Upper lobe of right lung (tissue), 1 donor: ENCODE results near the gene NRG2. TPM values are rescaled to one million over a fixed set of nuclear protein-coding genes. Genes with fewer than 3 reads are reported as not detected.
A peak's percentile ranks its signal among the peaks of the same experiment; 100 is the strongest.

Experiments used
- ATAC-seq: fragments of 200-7000 bp; cut with Tn5 transposase; one replicate; pipeline ENCODE4 v1.9.1; 2020; ENCODE audit warnings: mild to moderate bottlenecking, moderate library complexity
- DNase-seq: peaks from one replicate; pipeline ENCODE4 v3.0.0-alpha.2; 2020
- H3K27ac ChIP-seq: fragments of 200-600 bp; one replicate; pipeline ENCODE4 v1.8.0; 2022
- H3K27me3 ChIP-seq: fragments of 200-600 bp; one replicate; pipeline ENCODE4 v1.8.0; 2022; ENCODE audit warnings: mild to moderate bottlenecking
- H3K36me3 ChIP-seq: fragments of 200-600 bp; one replicate; pipeline ENCODE4 v1.8.0; 2022
- H3K4me1 ChIP-seq: fragments of 200-600 bp; one replicate; pipeline ENCODE4 v1.8.0; 2022
- H3K4me3 ChIP-seq: fragments of 200-600 bp; one replicate; pipeline ENCODE4 v1.8.0; 2022; ENCODE audit warnings: mild to moderate bottlenecking
- H3K9me3 ChIP-seq: fragments of 200-600 bp; one replicate; pipeline ENCODE4 v1.8.0; 2022
- intact Hi-C: fragments of 100-400 bp; cut with DNase I; formaldehyde crosslinking; loops from one replicate; pipeline ENCODE4 v1.11.0; 2022
- total RNA-seq: library from RNA; stranded (reverse); fragmentation: NEBNext Ultra II Directional; extraction: Animal tissue kit (Norgen Biotek cat#: 25700); gene quantifications from one replicate; pipeline ENCODE4 v1.2.1, GENCODE V29; 2021
- TF ChIP-seq, protein P1 (sequence below): fragments of 200-600 bp; IDR thresholded peaks from one replicate; pipeline ENCODE4 v1.8.0; 2022; ENCODE audit warnings: antibody characterized with exemption
- donor health status: DM: no; HTN: yes; CAD: no; lungs with severe emphysema.

The NRG2 gene
- total RNA-seq, 1 donor from 2014 or later = 1.4 TPM

DNA sequence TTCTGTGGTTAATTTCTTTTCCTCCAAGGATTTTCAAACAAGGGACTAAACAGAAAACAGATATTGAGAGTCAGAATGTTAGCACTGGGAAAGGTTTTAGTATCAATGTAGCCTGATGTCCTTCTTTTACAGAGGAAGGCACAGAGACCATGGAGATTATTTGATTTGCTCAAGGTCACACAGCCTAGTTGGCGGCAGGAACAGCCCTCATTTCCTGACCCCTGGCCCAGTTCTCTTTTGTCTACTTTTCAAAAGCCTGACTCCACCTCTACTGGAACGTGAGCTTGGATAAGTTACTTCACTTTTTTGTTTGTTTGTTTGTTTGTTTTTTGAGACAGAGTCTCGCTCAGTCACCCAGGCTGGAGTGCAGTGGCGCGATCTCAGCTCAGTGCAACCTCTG is 6.6 kb upstream of the NRG2 start:
- ATAC-seq = no peak
- H3K27ac ChIP-seq = no peak overlapping the region
- TF ChIP-seq, protein P1, sequence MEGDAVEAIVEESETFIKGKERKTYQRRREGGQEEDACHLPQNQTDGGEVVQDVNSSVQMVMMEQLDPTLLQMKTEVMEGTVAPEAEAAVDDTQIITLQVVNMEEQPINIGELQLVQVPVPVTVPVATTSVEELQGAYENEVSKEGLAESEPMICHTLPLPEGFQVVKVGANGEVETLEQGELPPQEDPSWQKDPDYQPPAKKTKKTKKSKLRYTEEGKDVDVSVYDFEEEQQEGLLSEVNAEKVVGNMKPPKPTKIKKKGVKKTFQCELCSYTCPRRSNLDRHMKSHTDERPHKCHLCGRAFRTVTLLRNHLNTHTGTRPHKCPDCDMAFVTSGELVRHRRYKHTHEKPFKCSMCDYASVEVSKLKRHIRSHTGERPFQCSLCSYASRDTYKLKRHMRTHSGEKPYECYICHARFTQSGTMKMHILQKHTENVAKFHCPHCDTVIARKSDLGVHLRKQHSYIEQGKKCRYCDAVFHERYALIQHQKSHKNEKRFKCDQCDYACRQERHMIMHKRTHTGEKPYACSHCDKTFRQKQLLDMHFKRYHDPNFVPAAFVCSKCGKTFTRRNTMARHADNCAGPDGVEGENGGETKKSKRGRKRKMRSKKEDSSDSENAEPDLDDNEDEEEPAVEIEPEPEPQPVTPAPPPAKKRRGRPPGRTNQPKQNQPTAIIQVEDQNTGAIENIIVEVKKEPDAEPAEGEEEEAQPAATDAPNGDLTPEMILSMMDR = no peak

DNA sequence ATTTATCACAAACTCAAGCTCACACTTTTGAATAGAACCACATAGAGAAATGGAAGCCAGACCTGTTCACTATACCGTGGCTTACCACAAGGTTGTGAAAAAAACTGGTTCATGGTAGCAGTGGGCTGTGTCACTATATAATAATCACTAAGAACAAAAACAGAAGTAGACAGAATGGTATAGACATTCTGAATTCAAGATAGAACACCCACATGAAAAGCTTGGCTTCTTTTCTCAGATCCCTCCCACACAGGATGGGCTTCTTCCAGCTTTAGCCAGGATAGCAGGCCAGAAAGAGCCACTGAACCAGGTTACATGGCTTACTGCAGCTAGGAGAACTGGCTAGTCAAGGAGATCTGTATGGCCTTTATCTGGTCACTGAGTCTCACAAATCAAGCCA is 6.1 kb upstream of the NRG2 start:
- Histone ChIP-seq H3K27ac (no peak overlapping the region), H3K9me3 (no peaks in the 10 kb centered on the region), H3K36me3 (no peaks in the 10 kb centered on the region), H3K4me1 (no peaks in the 10 kb centered on the region), H3K27me3 (no peaks in the 10 kb centered on the region), H3K4me3 (no peak overlapping the region)
- TF ChIP-seq, protein P1 = no peak
- ATAC-seq = no peak
- intact Hi-C loops = no loop called here
- DNase-seq = no peak

More for the DNA sequence above, 6.6 kb upstream of the NRG2 start:
- Histone ChIP-seq H3K27me3 (no peaks in the 10 kb centered on the region), H3K4me3 (no peak overlapping the region), H3K36me3 (no peaks in the 10 kb centered on the region), H3K9me3 (no peaks in the 10 kb centered on the region), H3K4me1 (no peaks in the 10 kb centered on the region)
- intact Hi-C loops = no loop called here
- DNase-seq = no peak

DNA sequence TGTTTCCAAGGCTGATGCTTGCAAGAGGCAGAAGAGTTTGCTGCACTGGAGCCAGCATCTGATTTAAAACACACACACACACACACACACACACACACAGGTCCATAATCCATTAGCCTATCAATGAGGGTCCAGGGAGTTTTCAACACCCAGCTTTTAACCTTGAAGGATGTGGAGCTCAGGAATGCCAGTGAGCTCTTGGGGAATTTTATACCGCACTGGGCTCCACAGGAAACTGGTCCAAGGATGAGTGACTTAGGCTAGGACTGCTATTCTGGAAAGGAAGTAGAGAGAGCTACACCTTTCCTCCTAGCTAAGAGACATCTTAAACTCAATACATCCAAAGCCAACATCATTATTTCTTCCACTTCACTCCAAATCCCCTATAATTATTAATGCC is 942 bp upstream of the NRG2 start:
- intact Hi-C loops = no loop called here
- no peak for DNase-seq
- H3K9me3 ChIP-seq = no peaks in the 10 kb centered on the region
- H3K36me3 ChIP-seq = no peaks in the 10 kb centered on the region
- H3K27ac ChIP-seq = no peak overlapping the region
- H3K27me3 ChIP-seq = no peaks in the 10 kb centered on the region
- peaks cover 16% of the 10 kb centered on the region for H3K4me1 ChIP-seq
- H3K4me3 ChIP-seq = no peak overlapping the region
- TF ChIP-seq, protein P1 = no peak
- ATAC-seq = no peak

DNA sequence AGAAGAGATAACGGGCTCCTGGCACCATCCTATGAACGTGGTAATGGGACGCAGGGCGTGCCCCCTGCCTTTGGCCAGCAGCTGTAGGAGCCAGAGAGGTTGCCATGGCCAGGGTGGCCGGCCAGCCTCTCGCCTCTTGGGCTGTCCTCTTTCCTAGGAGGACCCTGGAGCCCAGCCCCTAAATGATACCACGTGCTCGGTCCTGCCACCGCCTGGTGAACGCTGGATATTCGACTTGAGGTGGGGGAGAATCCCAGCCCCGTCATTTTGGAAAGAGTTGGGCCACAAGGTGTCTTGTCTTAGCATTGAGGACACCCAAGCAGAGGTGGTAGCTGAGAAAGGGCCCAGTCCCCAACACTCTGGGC is 391 bp upstream of the NRG2 start:
- TF ChIP-seq, protein P1 = no peak

DNA sequence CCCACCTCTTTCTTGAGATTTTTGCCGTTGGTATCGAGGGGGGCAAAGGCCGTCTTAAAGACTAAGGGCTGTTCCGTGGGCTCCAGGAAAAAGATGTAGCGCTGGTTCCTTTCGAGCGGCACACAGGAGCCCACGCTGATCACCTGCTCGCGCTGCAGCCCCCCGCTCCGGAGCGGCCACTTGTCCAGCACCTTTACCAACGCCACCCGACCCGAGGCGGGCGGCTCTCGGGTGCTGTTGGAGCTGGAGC is 781 bp downstream of the NRG2 start:
- Histone ChIP-seq H3K9me3 (no peaks in the 10 kb centered on the region), H3K36me3 (no peaks in the 10 kb centered on the region), H3K27me3 (no peaks in the 10 kb centered on the region), H3K27ac (no peak overlapping the region), H3K4me1 (peaks cover 19% of the 10 kb centered on the region), H3K4me3 (peak overlapping the region; percentile 55)
- intact Hi-C loops = no loop called here
- no peak for DNase-seq
- TF ChIP-seq, protein P1 = no peak
- no peak for ATAC-seq

More for the DNA sequence above, 391 bp upstream of the NRG2 start:
- peak; percentile 62 for DNase-seq
- H3K36me3 ChIP-seq = no peaks in the 10 kb centered on the region
- H3K27ac ChIP-seq = no peak overlapping the region
- peaks cover 19% of the 10 kb centered on the region for H3K4me1 ChIP-seq
- intact Hi-C loops = no loop called here
- ATAC-seq = peak; percentile 6
- H3K27me3 ChIP-seq = no peaks in the 10 kb centered on the region
- H3K4me3 ChIP-seq = peak overlapping the region; percentile 55
- no peaks in the 10 kb centered on the region for H3K9me3 ChIP-seq
